Stimulated activated CD4-positive, alpha-beta T cell treated with anti-CD3 and anti-CD28 coated beads, Interleukin-15, amount 100 ng/mL, for 48 hours (primary cell): Measurements from ENCODE around the gene AGRP.

Source experiments
- DNase-seq, 2 donors: peaks; one replicate each; pipeline ENCODE4 v3.0.0-alpha.2; 2020; ENCODE audit warnings: low read depth in 2 of 2

Gene AGRP

GRCh38 chr16:67445913-67446907 lies 37.1 kb downstream of the AGRP start:
- DNase-seq = no peak

GRCh38 chr16:67445441-67445912 lies 37.9 kb downstream of the AGRP start:
- DNase-seq = no peak

DNA sequence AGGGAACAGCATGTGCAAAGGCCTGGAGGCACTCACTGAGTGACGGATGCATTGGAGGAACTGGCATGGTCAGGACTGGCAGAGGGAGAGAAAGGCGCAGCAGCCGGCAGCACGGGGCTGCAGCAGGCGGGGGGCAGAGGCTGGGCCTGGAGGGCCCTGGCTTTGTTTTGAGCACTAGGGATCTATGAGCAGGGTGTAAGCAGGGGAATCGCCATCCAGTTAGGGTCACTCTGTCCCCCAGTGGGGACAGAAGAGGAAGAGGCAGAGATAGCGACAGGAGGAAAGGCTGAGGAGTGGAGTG lies 38.3 kb downstream of the AGRP start:
- no peak for DNase-seq

DNA sequence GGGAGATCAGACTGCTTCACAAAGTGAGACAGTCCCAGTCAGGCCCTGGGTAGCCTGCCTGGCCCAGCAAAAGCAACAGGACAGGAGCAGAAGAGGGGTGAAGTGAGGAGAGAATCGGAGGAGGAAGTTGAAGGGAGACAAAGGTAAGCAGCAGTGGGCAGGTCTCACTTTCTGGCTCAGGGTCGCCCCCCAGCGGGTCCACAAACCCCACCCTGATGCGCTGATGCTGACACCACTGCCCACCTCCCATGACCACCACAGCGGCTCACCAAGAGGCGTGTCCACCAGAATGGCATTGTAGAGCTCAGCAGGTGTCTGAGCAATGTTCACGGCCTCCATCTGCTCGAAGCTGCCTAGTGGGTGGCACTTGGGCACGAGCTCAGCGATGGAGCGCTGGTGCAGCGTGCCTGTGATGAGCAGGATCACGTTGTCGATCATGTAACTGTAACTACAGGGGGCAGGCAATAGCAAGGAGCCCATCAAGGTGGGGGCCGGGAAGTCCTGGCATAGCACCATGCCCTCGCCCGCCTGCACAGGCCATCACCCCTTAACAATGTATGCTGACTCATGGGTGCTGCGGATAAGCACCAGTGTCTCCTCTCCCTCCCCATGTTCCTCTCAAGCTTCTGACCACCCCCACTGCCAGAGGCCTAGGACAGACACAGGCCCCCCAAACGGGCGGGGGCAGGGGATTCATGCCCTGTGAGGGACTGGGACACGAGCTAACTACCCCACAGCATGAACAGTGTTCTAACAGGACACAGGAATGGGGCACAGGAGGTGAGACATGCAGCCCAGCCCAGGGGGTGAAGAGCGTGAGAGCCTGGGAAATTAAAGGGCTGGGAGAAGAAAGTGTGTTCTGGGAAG lies 38.9 kb downstream of the AGRP start:
- no peak for DNase-seq

DNA sequence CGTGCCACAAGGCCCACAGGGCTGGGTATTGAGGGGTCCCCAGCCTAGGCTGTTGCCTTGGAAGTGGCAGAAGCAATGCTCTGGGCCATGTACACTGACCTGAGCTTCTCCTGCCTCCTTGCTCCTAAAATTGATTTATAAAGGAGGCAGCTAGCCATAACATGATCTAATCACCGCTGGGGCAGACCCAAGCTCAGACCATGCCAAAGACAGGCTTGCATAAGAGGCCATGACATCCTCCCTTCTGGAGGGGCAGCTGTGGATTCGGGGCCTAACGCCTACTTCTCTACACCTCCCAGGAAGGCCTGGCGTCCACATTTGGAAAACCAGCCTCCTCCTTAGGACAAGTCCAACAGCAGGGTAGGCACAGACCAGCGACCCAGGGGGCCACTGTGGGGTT lies 40.1 kb downstream of the AGRP start:
- no peak for DNase-seq

- no peak for DNase-seq
Measured at GRCh38 chr16:67442581-67443255, 40.6 kb downstream of the AGRP start.

GRCh38 chr16:67441907-67442306 lies 41.4 kb downstream of the AGRP start:
- no peak for DNase-seq

DNA sequence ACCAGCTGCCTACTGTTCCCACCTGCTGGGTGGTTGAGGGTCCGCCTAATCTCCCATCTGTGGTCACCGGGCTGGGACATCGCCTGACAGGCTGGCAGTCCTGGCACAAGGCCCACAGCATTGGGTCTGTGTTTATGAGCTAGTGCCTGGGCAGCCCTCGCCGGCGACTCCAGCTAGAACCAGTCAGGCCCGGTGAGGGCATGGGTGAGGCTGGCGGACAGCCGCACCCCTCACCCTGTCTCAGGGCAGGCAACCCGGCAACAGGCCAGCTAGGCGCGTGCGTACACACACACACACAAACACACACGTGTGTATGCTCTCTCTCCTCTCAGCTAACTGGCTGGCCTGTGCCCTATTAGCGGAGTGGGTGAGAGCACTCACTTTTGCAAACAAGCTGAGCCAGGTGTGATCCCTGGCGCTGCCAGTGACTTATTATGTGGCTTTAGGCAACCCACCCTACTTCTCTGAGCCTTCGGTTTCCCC lies 42.0 kb downstream of the AGRP start:
- DNase-seq = no peak

GRCh38 chr16:67438824-67439393 lies 44.4 kb downstream of the AGRP start:
- no peak for DNase-seq

GRCh38 chr16:67438098-67438791 lies 45.1 kb downstream of the AGRP start:
- DNase-seq = no peak

- no peak for DNase-seq
Measured at GRCh38 chr16:67437513-67437912, 45.8 kb downstream of the AGRP start.

DNA sequence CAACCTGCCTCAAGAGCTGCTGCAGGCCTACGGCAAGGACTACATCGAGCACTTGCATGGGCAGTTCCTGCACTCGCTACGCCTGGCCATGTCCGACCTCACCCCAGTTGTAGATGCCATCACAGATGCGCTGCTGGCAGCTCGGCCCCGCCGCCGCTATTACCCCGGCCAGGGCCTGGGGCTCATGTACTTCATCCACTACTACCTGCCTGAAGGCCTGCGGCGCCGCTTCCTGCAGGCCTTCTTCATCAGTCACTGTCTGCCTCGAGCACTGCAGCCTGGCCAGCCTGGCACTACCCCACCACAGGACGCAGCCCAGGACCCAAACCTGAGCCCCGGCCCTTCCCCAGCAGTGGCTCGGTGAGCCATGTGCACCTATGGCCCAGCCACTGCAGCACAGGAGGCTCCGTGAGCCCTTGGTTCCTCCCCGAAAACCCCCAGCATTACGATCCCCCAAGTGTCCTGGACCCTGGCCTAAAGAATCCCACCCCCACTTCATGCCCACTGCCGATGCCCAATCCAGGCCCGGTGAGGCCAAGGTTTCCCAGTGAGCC lies 46.6 kb downstream of the AGRP start:
- no peak for DNase-seq

DNA sequence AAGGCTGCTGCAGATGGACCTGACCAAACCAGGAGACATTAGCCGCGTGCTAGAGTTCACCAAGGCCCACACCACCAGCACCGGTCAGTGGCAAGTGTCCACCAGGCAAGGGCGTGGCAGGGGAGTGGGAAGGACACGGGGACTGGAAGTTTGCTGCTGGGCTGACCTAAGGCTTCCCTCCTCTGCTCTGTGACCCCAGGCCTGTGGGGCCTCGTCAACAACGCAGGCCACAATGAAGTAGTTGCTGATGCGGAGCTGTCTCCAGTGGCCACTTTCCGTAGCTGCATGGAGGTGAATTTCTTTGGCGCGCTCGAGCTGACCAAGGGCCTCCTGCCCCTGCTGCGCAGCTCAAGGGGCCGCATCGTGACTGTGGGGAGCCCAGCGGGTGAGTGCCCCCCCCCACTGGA lies 47.6 kb downstream of the AGRP start:
- no peak for DNase-seq

DNA sequence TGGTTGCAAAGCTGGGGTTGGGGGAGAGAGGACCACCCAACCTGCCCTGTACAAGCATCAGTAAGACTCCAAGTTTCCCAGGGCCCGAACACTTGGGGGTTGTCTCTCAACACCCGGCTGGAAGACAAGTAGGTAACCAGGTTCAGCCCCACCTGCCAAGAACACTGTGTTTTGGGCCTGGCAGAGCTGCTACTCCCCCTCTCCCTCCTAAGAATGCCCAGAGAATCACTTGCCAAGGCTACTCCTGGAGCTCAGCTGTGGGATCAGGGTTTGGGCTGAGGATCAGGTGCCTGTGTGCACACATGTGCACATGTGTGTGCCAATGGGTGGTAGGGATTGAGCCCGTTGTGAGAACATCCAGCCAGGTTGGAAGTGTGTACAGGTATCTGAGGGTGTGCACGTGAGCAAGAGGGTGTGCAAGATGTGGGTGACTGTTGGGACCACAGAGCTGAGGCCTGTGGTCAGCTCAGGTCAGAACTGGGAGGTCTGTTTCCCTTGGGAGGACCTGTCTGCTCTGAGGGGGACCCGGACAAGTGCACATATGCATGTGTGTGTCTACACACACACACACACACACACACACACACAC lies 50.1 kb downstream of the AGRP start:
- DNase-seq = no peak
